Stimulated activated CD8-positive, alpha-beta memory T cell treated with anti-CD3 and anti-CD28 coated beads, Interleukin-7, amount 100 ng/mL, for 1 hour (primary cell): ENCODE data around the gene NCKAP5.

Source experiments
- DNase-seq, 2 donors: peaks; one replicate each; pipeline ENCODE4 v3.0.0-alpha.2; 2020; ENCODE audit warnings: low read depth in 2 of 2

Gene NCKAP5

DNA sequence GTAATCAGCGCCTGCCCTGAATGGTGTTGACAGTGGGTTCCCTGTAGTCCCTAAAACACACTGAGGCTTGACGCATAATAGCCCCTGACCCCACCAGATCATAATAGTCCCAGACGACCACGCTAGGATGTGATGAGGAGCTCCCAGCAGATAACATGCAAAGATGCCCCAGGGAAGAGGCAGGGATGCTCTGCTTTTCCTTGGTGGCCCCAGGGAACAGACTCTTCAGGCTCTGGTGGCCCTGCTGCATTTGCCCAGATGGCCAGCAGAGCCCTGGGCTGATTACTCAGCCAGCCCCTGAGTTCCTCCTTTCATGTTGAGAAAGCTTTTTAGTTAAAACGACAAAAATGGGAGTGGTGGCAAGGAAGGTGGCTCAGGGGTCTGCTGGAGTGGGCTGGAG lies 5.9 kb upstream of the NCKAP5 start:
- no peak for DNase-seq

DNA sequence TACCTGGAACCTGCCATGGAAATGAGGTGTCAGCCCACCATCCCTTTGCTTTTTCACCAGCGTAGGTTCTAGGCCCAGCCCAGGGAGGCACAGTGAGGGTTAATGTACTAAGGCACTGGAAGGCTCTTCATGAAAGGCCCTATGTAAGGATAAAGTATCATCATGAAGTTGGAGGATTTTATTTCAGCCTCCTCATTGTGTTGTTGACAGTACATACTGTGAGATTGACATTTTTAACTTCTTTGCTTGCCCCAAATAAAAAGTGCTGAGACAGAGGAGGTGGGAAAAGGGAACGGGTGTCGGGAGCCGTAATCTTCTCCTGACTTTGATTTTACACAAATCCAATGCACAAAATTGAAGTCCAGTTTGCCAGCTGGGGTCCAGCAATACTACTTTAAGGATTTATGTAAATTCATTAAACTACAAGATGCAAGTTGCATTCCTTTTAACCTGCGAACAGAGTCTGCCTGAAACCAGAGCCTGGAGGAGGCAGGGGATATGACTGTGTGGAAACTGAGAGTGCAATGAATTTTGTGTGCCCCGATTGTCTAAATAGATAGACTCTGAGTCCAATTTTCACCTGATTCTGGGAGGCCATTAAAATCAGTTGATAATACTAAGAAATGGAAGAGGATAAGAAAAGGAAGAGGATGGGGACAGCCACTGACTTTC lies 5.4 kb upstream of the NCKAP5 start:
- DNase-seq, result no peak

DNA sequence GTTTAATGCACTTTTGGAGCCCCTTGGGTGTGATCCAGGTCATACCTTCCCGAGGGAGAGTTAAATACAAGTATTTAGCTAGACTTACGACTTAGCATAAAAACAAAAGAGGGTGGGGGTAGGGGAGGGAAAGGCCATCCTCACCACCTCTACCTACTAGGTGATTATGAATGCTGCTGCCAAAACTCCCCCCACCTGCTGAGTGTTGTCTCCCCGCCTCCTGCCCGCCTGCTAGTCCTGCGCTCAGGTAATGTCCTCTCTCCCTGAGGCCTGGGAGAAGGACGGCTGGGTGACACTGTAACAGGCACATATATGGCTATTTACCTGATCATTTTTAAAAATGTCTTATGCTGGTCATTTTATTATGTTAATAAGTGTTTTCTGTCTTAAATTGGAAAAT lies 3.0 kb upstream of the NCKAP5 start:
- no peak for DNase-seq

DNA sequence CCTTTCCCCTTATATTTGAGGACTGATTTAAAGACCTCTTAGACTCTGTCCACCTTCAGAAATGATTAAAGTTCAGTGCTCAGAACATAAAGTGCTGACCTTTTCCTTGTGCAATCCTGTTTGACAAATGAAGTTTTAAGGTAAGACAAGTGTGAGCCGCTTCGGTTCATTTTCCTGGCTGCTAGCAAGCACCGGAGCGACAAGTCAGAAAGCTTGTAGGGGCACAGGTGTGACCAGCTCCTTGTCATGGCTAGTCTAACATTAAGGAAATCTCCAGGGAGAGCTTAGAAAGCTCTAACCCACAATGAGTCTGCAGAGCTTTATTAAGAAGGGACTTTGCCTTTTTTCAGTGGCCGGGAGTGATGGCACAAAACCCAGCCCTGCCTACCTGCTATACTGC lies 2.3 kb upstream of the NCKAP5 start:
- no peak for DNase-seq

DNA sequence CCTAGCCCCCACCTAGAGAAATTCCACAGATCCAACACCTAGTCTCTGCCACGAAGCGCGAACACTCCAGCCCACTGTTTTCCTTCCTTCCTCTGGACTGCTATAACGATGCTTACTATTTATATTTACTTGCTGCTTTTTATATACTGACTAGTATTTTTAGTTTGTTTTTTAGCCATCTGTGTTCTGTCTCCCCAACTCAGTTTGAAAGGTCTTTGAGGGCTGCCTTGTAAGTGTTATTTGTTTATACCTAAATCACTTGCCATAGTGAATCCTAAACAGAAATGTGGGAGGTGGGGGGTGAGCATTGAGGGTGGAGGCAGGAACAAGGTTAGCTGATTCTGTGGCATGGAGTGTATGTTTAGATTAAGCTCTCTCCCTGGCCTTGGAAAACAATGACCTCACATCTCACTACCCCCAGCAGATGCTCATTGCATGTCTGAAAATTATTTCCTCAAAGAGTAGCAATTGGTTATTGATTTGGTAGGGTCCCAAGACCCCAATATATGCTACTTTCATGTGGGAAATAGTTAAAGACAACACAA lies 1.1 kb upstream of the NCKAP5 start:
- no peak for DNase-seq

DNA sequence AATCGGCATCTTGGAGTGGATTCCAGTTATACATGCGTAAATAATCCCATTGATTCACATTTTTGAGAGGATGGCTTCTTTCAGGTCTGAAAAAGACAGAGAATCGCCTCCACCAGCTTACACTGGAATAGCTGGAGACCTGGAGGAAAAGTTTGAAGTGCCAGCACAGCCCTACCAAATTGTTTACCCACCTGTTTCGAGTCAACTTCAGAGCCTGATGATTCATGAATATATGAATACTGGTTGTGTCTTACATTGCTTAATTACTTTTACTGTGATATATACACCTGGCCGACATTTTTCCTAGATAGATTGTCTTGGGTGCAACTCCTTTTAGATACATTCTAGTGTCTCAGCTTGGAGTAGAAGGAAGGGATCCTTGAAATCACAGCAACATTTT lies 335 bp upstream of the NCKAP5 start:
- DNase-seq, result no peak

DNA sequence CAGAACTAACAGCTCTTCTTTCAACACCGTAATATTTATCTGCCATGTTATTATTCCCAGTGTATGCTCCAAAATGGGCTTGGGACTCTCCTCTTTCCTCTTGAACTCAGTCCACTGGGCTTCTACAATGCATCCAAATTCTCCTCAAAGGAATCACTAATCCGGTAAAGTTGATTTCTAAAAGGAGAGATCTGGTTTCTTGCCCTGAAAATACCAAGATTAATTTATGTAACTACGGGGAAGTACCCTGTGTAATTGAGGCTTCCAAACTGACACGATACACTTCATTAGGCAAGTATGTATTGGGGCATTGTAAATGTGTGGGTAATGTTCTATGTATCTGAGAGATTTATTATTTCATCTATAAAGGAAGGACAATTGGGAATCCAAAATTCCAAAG lies 5.7 kb downstream of the NCKAP5 start:
- DNase-seq, result no peak

DNA sequence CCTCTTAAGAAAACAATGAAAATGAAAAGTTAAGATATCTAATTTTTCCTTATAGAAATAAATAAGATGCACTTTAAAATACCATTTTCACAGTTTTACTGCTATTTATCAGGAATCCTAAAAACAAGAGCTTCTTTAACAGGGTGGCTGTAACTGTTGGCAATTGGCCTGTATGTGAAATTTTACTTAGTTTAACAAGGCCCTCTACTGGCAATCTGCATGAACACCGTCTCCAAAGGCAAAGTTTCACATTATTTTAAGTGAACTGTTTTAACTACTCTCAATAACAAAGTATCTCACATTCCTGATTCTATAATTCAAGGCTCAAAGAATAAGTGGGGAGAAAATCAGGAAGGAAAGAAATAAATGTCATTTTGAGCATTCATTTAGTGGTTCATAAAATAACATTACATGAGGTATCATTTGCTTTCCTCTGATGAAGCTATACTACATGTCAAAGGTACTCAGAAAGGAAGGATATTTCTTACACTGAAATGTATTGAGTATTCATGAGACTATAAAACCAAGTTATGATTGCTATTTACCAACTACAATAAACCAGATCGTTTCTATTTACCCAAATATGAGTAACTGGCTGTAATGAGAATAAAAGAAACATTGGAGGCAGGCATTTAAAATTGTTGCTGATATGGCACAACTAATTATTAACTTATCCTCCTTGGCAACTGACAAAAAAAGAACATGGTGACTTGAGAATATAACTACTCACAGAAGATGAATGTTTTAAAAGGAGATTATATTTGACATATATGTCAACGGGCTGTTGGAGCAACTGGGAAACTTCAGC lies 7.0 kb downstream of the NCKAP5 start:
- DNase-seq, result no peak

DNA sequence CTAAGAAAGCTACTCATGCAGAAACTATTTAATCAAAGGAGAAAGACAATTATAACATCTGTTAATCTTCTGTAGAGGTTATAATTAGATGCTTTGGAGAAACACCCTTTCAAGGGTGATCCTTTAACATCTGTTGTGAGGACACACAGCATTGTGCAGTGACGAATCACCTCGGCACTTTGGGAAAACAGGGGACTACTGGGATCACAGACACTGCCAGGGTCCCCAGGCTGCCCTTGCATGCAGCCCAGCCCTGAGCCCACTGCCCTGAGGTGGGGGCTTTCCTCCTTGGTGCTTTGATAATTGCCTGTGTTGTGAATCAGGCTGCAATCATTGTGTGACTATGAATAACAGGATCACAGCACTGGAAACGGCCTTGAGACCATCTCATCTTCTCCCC lies 10.6 kb downstream of the NCKAP5 start:
- no peak for DNase-seq

DNA sequence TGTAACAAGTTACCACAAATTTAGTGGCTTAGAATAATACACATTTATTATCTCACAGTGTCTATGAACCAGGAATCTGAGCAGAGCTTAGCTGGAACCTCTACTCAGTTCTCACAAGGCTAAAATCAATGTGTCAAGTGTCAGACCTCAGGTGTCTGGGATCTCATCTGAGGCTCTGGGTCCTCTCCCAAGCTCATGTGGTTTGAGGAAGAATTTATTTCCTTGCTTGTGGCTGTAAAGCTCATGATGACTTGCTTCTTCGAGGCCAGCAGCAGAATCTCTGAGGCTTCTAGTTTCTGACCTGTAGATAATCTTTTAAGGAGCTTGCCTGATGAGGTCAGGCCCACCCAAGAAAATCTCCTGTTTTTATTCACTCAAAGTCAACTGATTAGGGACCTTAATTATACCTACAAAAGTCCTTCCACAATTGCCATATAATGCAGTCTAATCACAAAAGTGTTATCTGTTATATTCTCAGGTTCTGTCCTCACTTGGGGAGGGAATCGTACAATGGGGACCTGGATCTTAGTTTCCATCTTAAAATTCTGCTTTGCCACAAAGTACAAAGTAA lies 14.3 kb downstream of the NCKAP5 start:
- no peak for DNase-seq

DNA sequence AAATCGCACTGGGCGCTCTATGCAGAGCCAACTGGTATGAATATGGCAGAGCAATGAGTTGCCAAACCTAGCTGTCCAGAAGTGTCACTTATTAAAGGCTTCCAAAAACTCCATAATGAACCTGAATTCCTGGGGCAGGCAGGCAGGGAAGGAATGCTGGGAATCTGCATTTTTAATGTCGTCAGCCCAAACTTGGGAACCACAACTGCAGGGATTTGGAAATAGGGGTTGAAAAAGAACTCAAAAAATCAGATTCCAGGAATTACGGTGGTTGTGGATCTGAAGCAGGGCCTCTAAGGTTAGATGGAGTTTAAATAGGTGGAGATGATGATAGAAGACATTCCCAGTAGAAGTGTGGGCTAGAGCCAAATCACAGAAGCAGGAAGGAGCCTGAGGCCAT lies 15.0 kb downstream of the NCKAP5 start:
- DNase-seq, result no peak

DNA sequence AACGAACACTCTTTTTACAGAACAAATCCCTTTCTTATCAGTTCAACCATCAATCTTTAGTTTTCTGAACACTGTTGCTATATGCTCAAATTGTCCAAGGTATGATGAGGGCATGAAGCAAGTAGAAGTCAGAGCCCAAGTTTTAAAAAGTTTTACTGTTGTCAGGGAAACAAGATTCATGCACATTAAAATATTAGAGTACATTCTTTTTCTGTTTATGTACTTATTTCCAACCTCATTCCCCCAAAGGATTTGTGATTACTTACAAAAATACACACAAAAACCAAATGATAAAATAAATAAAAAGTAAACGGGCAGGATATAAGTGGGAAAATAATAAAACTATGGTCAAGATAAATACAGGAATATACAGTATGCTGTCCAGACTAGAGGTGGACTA lies 15.4 kb downstream of the NCKAP5 start:
- DNase-seq, result no peak

DNA sequence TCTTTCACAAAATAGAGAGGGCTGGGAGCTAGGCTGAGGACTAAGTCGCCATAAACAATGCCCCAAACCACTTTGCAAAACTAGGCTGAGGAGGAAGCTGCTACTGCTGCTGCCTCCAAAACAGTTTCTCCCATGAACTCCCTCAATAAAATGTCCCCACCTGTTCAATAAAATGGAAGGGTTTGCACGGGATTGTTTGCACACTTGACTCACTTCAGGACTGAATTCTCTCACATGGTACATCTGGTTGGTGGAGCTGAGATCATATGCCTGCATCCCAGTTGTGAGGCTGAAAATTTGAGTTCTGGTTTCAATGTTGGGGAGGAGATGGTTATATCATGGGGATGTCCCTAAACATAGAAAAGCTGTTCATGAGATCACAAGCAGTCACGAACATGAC lies 26.5 kb downstream of the NCKAP5 start:
- no peak for DNase-seq

DNA sequence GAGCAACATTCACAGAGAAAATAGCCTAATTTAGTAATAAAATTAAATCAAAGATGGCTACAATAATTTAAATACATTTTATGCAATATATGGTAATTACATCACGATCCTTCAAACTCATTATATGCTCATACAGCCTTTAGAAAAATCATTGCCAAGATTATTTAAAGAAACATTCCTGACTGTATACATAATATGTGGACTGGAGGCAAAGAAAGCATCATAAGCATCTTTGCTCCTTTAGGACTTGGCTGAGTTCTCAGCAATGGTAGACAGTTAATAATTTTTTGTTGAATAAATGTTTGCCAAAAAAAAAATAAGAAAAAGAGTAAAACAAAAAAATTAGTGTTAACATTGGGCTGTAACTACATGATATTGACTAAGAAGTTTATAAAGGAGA lies 26.9 kb downstream of the NCKAP5 start:
- no peak for DNase-seq

DNA sequence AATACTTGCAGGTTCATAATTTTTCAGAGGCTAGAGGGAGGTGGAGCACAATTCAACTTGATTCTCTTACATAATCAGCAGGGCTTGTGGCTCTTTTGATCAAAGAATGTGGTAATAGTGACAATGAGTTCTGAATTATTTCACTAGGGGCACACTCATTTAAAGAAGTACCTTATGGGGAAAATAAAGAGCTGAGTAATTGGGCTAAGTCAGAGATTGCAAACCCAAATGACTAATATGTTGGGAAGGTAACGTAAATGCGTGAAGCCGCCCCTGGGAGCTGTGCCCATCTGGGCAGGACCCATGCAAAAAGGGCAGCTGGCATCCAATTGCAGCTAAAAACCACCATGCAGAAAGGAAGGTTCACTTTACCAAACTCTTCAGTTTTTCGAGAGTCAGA lies 35.3 kb downstream of the NCKAP5 start:
- no peak for DNase-seq

DNA sequence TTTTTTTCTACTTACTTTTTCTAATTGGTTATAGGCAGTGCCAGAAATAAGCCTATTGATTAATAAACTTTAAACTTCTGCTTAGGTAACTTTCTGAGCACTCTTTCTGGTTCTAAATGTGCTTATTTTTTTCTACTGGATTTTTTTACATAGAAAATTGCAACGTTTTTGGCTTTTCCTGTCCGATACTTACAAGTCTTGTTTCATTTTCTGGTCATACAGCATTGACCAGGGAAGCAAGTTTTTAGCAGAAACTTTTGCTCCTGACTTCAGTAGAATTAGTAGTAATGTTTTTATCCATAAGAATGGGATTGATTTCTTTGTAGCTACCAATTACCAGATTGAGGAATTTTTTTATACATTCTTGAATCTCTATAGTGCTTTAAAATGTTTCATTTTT lies 36.9 kb downstream of the NCKAP5 start:
- DNase-seq, result no peak

DNA sequence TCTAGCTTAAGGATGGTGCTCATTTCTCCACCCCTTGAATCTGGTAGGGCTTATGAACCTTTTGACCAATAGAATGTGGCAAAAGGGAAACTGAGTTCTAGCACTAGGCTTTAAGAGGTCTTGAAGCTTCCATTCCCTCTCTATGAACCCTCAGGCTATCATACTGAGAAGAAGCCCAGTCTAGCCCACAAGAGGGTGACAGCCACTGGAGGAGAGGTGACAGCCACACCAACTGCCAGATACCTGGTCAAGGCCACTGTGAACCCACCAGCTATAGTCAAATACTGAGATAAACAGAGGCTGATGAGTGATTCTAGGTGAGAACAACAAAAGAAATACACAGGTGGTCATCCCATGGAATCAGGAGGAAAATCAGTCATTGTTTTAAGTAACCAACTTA lies 37.6 kb downstream of the NCKAP5 start:
- no peak for DNase-seq

DNA sequence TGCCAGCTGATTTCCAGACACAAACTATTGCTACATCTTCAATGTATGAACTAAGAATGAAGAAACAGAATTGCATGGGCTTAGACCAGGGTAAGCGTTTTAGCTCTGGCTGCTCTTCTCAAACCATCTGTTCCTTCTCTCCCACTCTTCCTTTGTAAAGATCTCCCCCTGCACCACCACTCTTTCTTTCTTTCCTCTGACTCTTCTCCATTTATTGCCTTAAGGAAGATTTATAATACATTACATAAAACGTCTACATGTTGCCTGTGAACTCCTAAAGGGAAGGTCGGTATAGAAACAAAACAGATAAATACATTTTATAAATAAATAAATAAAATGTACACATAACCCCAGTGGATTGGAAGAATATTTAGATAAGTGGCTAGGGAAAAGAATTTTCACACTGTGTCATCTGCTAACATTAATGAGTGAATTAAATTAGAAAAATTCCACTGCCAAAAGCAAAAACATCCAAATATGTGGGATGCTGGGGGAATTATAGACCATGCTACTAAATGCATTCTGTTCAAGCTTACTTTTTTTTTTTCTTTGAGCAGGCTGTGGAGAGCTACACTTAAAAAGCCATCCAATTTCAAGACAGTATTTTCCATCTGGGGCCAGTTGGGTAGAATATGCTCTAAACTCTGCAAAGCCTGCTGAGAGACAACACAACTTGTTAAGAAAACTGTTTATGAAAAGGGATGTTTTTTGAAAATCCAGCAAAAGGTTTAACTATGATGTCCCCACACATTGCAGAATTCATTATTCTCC lies 41.5 kb downstream of the NCKAP5 start:
- no peak for DNase-seq

DNA sequence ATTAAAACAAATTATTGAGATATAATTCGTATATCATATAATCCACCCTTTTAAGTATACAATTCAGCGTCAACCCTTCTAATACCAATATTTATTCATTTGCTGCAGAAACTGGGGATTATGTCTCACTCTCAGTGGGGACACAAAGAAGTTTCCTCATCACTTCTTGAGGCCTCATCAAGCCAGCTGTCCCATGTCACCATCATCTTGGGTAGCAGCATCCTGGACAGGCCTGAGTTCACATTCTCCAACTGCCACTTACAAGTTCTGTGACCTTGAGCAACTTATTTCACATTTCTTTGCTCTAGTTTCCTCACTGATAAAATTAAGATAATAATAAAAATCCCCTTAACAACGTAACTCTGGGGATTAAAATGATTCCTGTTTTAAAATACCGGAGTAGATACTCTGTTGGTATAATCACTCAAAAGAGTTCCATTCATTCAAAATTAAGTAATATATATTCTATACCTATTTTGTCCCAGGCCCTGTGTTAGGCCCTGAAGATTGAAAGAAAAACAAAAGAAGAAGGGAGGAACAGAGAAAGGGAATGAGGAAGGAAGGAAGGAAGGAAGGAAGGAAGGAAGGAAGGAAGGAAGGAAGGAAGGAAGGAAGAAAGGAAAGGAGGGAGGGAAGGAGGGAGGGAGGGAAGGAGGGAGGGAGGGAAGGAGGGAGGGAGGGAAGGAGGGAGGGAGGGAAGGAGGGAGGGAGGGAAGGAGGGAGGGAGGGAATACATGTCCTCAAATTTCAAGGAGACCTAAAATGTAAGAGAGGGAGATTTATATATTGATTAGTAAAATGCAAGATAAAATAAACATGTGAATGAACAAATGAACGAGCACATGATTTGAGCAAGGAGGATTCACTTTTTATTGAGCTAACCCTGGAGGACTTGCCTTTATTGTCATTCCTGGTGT lies 42.4 kb downstream of the NCKAP5 start:
- no peak for DNase-seq

DNA sequence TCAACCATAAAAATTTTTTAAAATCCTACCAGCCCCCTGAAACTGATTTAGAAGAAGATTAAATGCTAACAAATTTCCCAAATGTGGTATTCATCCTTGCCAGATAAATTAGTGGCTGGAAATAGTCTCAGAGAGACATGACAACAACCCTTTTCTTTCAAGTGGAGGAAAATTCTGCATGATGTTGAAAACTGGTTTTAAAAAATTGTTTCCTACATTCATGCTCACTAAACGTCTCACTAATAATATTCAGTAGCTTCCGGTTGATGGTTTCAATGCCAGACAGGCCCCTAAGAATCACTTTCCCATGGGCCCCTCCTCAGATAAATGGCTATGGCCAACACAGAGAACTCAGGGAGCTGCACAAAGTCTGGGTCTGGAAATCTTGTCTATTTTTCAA lies 43.2 kb downstream of the NCKAP5 start:
- DNase-seq, result no peak

DNA sequence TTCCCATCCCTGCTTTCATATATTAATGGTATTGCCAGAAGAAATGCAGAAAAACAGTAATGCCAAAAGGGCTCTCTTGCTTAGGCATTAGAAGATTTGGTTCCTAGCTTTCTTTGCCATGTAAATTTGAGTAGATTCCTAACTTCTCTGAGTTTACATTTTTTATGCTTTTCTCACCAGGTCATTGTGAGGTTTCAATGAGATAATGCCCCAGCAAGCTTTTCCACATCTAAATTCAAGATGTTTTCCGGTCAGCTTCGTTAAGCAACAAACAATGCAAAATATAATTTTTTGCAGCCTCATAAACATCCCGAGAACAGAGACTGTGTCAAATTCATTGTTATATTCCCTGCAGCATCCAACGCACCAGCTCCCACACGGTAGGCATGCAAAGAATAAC lies 44.9 kb downstream of the NCKAP5 start:
- no peak for DNase-seq
